H1 (cell line): ENCODE results near the gene GMIP. TPM values are rescaled to one million over a fixed set of nuclear protein-coding genes. Genes with fewer than 3 reads are reported as not detected.
"Not testable (repeated sequence)": the region's sequence is repeated elsewhere in the genome, so short reads cannot be mapped to it uniquely, and the experiment has no call there.

Source experiments
- CTCF ChIA-PET: fragments of 300-600 bp; sonication (Branson Sonifier 250); formaldehyde crosslinking; loops from one replicate; lab custom pipeline; 2021; ENCODE audit not compliant: partially characterized antibody; lab: Charles Lee
- POLR2A ChIA-PET: fragments of 300-600 bp; sonication (Branson Sonifier 250); formaldehyde crosslinking; loops from one replicate; lab custom pipeline; 2021; ENCODE audit warnings: inconsistent platforms; ENCODE audit not compliant: partially characterized antibody; lab: Charles Lee
- DNase-seq, 2 experiments: peaks; one replicate each; pipeline versions ENCODE4 v3.0.0 to v3.0.0-alpha.2; 2010 to 2022; ENCODE audit warnings: low spot score in 2 of 2, low read depth in 1 of 2, mixed read lengths in 1 of 2
- FAIRE-seq: peaks from 2 replicates; lab custom pipeline; 2011; peaks lifted over from hg19 to GRCh38; lab: Jason Lieb, UNC
- H2AFZ ChIP-seq: 2 replicates; pipeline ENCODE4 v1.8.1; 2012; ENCODE audit warnings: low read length, inconsistent platforms
- H2AK5ac ChIP-seq: 2 replicates; pipeline ENCODE4 v1.6.1; 2013; ENCODE audit warnings: low read depth, low read length
- H2BK120ac ChIP-seq: replicated peaks from 2 replicates; pipeline ENCODE3; 2013; ENCODE audit warnings: low read depth, low read length, inconsistent platforms
- H2BK12ac ChIP-seq: 2 replicates; pipeline ENCODE4 v1.6.1; 2013; ENCODE audit warnings: low read depth, low read length
- H2BK15ac ChIP-seq: 2 replicates; pipeline ENCODE4 v1.6.1; 2013; ENCODE audit warnings: low read length
- H2BK20ac ChIP-seq: 2 replicates; pipeline ENCODE4 v1.6.1; 2013; ENCODE audit warnings: low read length
- H2BK5ac ChIP-seq: 2 replicates; pipeline ENCODE4 v1.6.1; 2013; ENCODE audit warnings: low read depth, low read length
- H3K14ac ChIP-seq: 2 replicates; pipeline ENCODE4 v1.6.1; 2013; ENCODE audit warnings: inconsistent platforms; ENCODE audit not compliant: insufficient read length
- H3K18ac ChIP-seq: 2 replicates; pipeline ENCODE4 v1.6.1; 2013; ENCODE audit warnings: low read length; ENCODE audit errors: extremely low read depth
- H3K23ac ChIP-seq: 2 replicates; pipeline ENCODE4 v1.6.1; 2013; ENCODE audit warnings: inconsistent platforms; ENCODE audit not compliant: insufficient read length
- H3K23me2 ChIP-seq: 2 replicates; pipeline ENCODE4 v1.6.1; 2013; ENCODE audit warnings: low read depth, low read length
- H3K27ac ChIP-seq: 2 replicates; pipeline ENCODE4 v1.6.1; 2011; ENCODE audit warnings: low read depth, low read length, inconsistent platforms
- H3K27me3 ChIP-seq, 4 experiments: replicated peaks in 1 of 4; 1 replicate in 1 of 4; 2 replicates in 3 of 4; pipeline versions ENCODE4 v1.6.1 to v1.8.1; 2011 to 2013; ENCODE audit warnings: low read length in 3 of 4, mild to moderate bottlenecking in 3 of 4, inconsistent platforms in 2 of 4, mixed read lengths in 2 of 4, moderate library complexity in 1 of 4; ENCODE audit not compliant: control insufficient read depth in 3 of 4, insufficient read depth in 3 of 4; ENCODE audit errors: extremely low read depth in 1 of 4
- H3K36me3 ChIP-seq, 4 experiments: 2 replicates each; pipeline versions ENCODE4 v1.6.1 to v1.8.1; 2011 to 2013; ENCODE audit warnings: mild to moderate bottlenecking in 4 of 4, low read length in 3 of 4, moderate library complexity in 2 of 4, control low read depth in 1 of 4, inconsistent platforms in 1 of 4; ENCODE audit not compliant: insufficient read depth in 4 of 4, control insufficient read depth in 2 of 4
- H3K4ac ChIP-seq: replicated peaks from 2 replicates; pipeline ENCODE3; 2013; ENCODE audit warnings: low read length, low read depth, mixed read lengths, inconsistent platforms; ENCODE audit not compliant: insufficient read length
- H3K4me1 ChIP-seq, 4 experiments: replicated peaks in 1 of 4; 1 replicate in 1 of 4; 2 replicates in 3 of 4; pipeline versions ENCODE4 v1.6.1 to v1.8.1; 2011 to 2013; ENCODE audit warnings: low read length in 3 of 4, inconsistent platforms in 2 of 4, mixed read lengths in 1 of 4; ENCODE audit not compliant: insufficient read depth in 4 of 4, control insufficient read depth in 3 of 4
- H3K4me2 ChIP-seq, 2 experiments: 2 replicates each; pipeline versions ENCODE4 v1.6.1 to v1.8.1; 2011 to 2013; ENCODE audit warnings: low read depth in 2 of 2, low read length in 2 of 2, control low read depth in 1 of 2, inconsistent platforms in 1 of 2, mild to moderate bottlenecking in 1 of 2; ENCODE audit not compliant: insufficient read depth in 1 of 2
- H3K4me3 ChIP-seq, 4 experiments: fragments of 200-600, 300-600 bp in 1 of 4; sonication (generic), shearing (Covaris generic), sonication (Bioruptor Twin) in 1 of 4; 2 replicates each; pipeline versions ENCODE4 v1.5.1 to v1.8.1; 2011 to 2016; ENCODE audit warnings: low read length in 4 of 4, low read depth in 3 of 4, control low read depth in 2 of 4, inconsistent platforms in 2 of 4, mild to moderate bottlenecking in 2 of 4, mixed read lengths in 1 of 4, moderate library complexity in 1 of 4; ENCODE audit not compliant: insufficient read depth in 2 of 4; ENCODE audit errors: extremely low read depth in 1 of 4
- H3K56ac ChIP-seq: replicated peaks from 2 replicates; pipeline ENCODE3; 2013; ENCODE audit warnings: low read depth, mild to moderate bottlenecking, mixed read lengths, low read length, inconsistent platforms; ENCODE audit not compliant: insufficient read length
- H3K79me1 ChIP-seq: 2 replicates; pipeline ENCODE4 v1.6.1; 2013; ENCODE audit warnings: low read depth, low read length, control low read depth
- H3K79me2 ChIP-seq, 2 experiments: 2 replicates each; pipeline versions ENCODE4 v1.6.1 to v1.8.1; 2012 to 2013; ENCODE audit warnings: low read length in 2 of 2, mild to moderate bottlenecking in 2 of 2, inconsistent platforms in 1 of 2; ENCODE audit not compliant: insufficient read depth in 2 of 2, control insufficient read depth in 1 of 2
- H3K9ac ChIP-seq, 4 experiments: replicated peaks in 1 of 4; 1 replicate in 1 of 4; 2 replicates in 3 of 4; pipeline versions ENCODE4 v1.6.1 to v1.8.1; 2011 to 2013; ENCODE audit warnings: low read depth in 3 of 4, low read length in 3 of 4, control low read depth in 2 of 4, mild to moderate bottlenecking in 2 of 4, moderate library complexity in 2 of 4, inconsistent platforms in 1 of 4; ENCODE audit errors: extremely low read depth in 1 of 4
- H3K9me3 ChIP-seq, 2 experiments: 2 replicates each; pipeline versions ENCODE4 v1.6.1 to v1.8.1; 2012 to 2013; ENCODE audit warnings: mild to moderate bottlenecking in 2 of 2, moderate library complexity in 2 of 2, control low read depth in 1 of 2, inconsistent platforms in 1 of 2, low read depth in 1 of 2, low read length in 1 of 2, mixed read lengths in 1 of 2; ENCODE audit not compliant: insufficient read depth in 2 of 2
- H4K20me1 ChIP-seq, 2 experiments: replicated peaks in 1 of 2; 2 replicates each; pipeline versions ENCODE3 to v1.8.1; 2011 to 2013; ENCODE audit warnings: inconsistent platforms in 2 of 2, low read length in 2 of 2, mild to moderate bottlenecking in 1 of 2; ENCODE audit not compliant: insufficient read depth in 2 of 2, control insufficient read depth in 1 of 2
- H4K5ac ChIP-seq: 2 replicates; pipeline ENCODE4 v1.6.1; 2013; ENCODE audit warnings: low read length, low read depth, mixed read lengths, inconsistent platforms; ENCODE audit not compliant: insufficient read length
- H4K8ac ChIP-seq: 2 replicates; pipeline ENCODE4 v1.8.0; 2013; ENCODE audit warnings: mild to moderate bottlenecking, moderate library complexity, low read length, inconsistent platforms; ENCODE audit not compliant: insufficient read depth; ENCODE audit errors: extremely low read depth
- H4K91ac ChIP-seq: replicated peaks from 2 replicates; pipeline ENCODE3; 2013; ENCODE audit warnings: low read length, mixed read lengths, inconsistent platforms; ENCODE audit not compliant: insufficient read length
- BACH1 ChIP-seq: IDR thresholded peaks from 2 replicates; pipeline ENCODE4 v1.6.1; 2012; ENCODE audit warnings: low read length, improper control_type of control experiment
- BRCA1 ChIP-seq: IDR thresholded peaks from 2 replicates; pipeline ENCODE4 v1.6.1; 2012; ENCODE audit warnings: low read depth, low read length, improper control_type of control experiment
- GABPA ChIP-seq: IDR thresholded peaks from 2 replicates; pipeline ENCODE4 v1.6.1; 2011; ENCODE audit warnings: mild to moderate bottlenecking, low read length, moderate library complexity, borderline replicate concordance; ENCODE audit not compliant: insufficient read depth
- SAP30 ChIP-seq: fragments of 300-600 bp; sonication (generic); IDR thresholded peaks from 2 replicates; pipeline ENCODE4 v1.7.1; 2012; ENCODE audit warnings: low read length, moderate library complexity, mild to moderate bottlenecking, inconsistent platforms; ENCODE audit not compliant: insufficient read depth, insufficient replicate concordance
- SRF ChIP-seq: IDR thresholded peaks from 2 replicates; pipeline ENCODE4 v1.6.1; 2011; ENCODE audit warnings: mild to moderate bottlenecking, low read depth, low read length, moderate library complexity
- TAF1 ChIP-seq: IDR thresholded peaks from 2 replicates; pipeline ENCODE4 v1.6.1; 2011; ENCODE audit warnings: mild to moderate bottlenecking, low read depth, low read length
- TAF7 ChIP-seq: optimal IDR thresholded peaks from 2 replicates; pipeline ENCODE3; 2011; ENCODE audit warnings: low read depth, mild to moderate bottlenecking, inconsistent platforms, low read length, moderate library complexity, borderline replicate concordance
- TCF12 ChIP-seq: IDR thresholded peaks from 2 replicates; pipeline ENCODE4 v1.6.1; 2011; ENCODE audit warnings: low read depth, mild to moderate bottlenecking, low read length
- ZNF274 ChIP-seq: IDR thresholded peaks from 2 replicates; pipeline ENCODE4 v1.7.0; 2012; ENCODE audit warnings: low read length, borderline replicate concordance; ENCODE audit errors: extremely low read depth
- WGBS, 2 experiments: shearing (Covaris generic) in 1 of 2; methylation state at CpG; one replicate each; pipeline versions ENCODE4 v1.1.6 to v1.1.7; 2013 to 2015; ENCODE audit warnings: low lambda C conversion rate in 2 of 2, mixed read lengths in 2 of 2, inconsistent platforms in 1 of 2, low coverage in 1 of 2, missing lambda C conversion rate in 1 of 2; ENCODE audit not compliant: insufficient replicate concordance in 2 of 2, insufficient coverage in 1 of 2, insufficient read length in 1 of 2; ENCODE audit errors: extremely low coverage in 1 of 2, missing lambda C conversion rate in 1 of 2; 5-methylcytosine and 5-hydroxymethylcytosine counted together
- polyA plus RNA-seq, 7 experiments: library from polyadenylated mRNA; depleted of rRNA in 3 of 7; stranded (reverse) in 5 of 7; unstranded in 2 of 7; fragments of >200 nt in 5 of 7; fragments of 200-250 nt in 2 of 7; gene quantifications; 1 replicate in 5 of 7; 2 replicates in 1 of 7; 4 replicates in 1 of 7; pipeline versions ENCODE4 v1.2.1 to v1.2.3, GENCODE V29; 2011 to 2013; ENCODE audit warnings: missing spikeins in 2 of 7, mixed read lengths in 2 of 7
- total RNA-seq: library from RNA; stranded (reverse); fragmentation: NEBNext Ultra II Directional; extraction: Animal tissue kit (Norgen Biotek cat#: 25700); gene quantifications from 2 replicates; pipeline ENCODE4 v1.2.1, GENCODE V29; 2021

Gene GMIP
- total and polyA plus RNA-seq, 2 of the 8 experiments (the other 6 are each of a cell fraction or from before 2014, with no cell fraction given) = 5.7 to 18.1 TPM

DNA sequence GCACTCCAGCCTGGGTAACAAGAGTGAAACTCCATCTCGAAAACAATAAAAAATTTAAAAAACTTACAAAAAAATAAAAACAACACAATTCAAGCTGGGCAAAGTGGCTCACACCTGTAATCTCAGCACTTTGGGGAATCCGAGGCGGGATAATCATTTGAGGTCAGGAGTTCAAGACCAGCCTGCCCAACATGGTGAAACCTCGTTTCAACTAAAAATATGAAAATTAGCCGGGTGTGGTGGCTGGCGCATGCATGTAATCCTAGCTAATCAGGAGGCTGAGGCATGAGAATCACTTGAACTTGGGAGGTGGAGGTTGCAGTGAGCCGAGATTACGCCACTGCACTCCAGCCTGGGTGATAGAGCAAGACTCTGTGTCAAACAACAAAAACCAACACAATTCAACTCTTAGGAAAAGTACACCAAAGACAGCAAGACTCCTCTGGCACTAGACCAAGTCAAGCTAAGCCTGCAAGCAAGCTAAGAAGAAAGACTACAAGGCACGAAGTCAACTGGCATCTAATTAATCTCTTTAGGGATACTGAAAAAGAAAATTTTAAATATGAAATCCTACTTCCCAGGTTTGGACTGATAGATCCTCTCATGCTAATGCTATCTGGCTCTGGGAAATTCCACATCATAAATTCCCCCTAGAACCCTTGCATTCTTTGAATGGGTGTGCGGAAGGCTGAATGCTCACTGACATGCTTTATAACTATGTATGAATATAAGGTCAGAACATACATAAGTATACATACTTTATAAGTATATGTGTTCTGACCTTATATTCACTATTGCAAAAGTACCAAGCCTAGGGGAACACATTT, 32.9 kb downstream of the GMIP start (continued):
- TF ChIP-seq TAF1 = no peak
- TF ChIP-seq ZNF274 = no peak
- no peak for TF ChIP-seq SAP30
- no peak for TF ChIP-seq TCF12
- no peak for TF ChIP-seq BACH1
- TF ChIP-seq TAF7 = no peak
- TF ChIP-seq SRF = no peak
- no peak for TF ChIP-seq GABPA
- no peak for TF ChIP-seq BRCA1

- FAIRE-seq, POLR2A ChIA-PET, H3K23ac ChIP-seq, H4K20me1 ChIP-seq, H3K79me1 ChIP-seq, H3K18ac ChIP-seq, H3K56ac ChIP-seq, H2BK120ac ChIP-seq, H4K91ac ChIP-seq, H4K5ac ChIP-seq, H3K27ac ChIP-seq, H3K4me2 ChIP-seq, H3K4me3 ChIP-seq, DNase-seq, H3K4ac ChIP-seq, H4K8ac ChIP-seq, H3K14ac ChIP-seq, H2BK12ac ChIP-seq, H2AFZ ChIP-seq, H2BK5ac ChIP-seq, H3K36me3 ChIP-seq, H2BK20ac ChIP-seq, H2BK15ac ChIP-seq, H3K27me3 ChIP-seq, H3K23me2 ChIP-seq, H3K79me2 ChIP-seq, H3K9ac ChIP-seq, H3K9me3 ChIP-seq, H2AK5ac ChIP-seq: not testable (repeated sequence)
- WGBS, 2 experiments = 94% methylated on average over 8 of the region's 8 CpGs; no CpG with 5 or more reads in 1 of the 2 experiments
- CTCF ChIA-PET = interaction anchor here (1.3 to 1.6 kb wide), 2 partner anchors 32 to 75 kb away, joined by 4 read pairs; no protein-coding TSS in a partner anchor
- peaks cover 2 to 10% (median 4%) of the 10 kb centered on the region in 4 experiments; a peak in 6 of 7 replicates for H3K4me1 ChIP-seq
Observed at GRCh38 chr19:19606686-19607085, 36.8 kb downstream of the GMIP start.
